M059J (cell line): ENCODE measurements around the gene DAPK1. TPM values are rescaled to one million over a fixed set of nuclear protein-coding genes. Genes with fewer than 3 reads are reported as not detected.

Experiments
- DNase-seq: peaks from one replicate; pipeline ENCODE4 v3.0.0-alpha.2; 2012; ENCODE audit warnings: low read depth
- total RNA-seq: library from RNA; depleted of rRNA; stranded (reverse); fragments of >200 nt; shearing (Covaris generic); gene quantifications from 2 replicates; pipeline ENCODE4 v1.2.3, GENCODE V29; 2014

The DAPK1 gene
- total RNA-seq, 1 experiment from 2014 or later: 40.0 TPM

DNA sequence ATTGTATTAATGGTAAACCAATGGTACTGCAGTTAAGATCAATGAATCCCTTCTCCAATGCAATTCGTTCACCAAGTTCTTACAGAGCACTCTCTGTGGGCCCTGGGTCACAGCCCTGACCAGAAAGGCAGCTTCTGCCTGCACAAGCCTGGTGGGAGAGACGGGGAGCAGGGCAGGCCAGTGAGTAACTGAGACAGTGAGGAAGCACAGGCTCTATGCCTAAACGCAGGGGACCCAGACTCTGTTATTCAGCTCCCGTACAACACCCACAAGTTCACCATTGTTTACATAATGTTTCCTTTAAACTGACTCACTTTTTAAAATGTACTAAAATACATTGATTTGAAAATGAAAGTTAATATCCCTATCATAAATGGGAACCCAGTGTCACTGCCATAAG is 187.8 kb downstream of the DAPK1 start:
- DNase-seq: no peak

DNA sequence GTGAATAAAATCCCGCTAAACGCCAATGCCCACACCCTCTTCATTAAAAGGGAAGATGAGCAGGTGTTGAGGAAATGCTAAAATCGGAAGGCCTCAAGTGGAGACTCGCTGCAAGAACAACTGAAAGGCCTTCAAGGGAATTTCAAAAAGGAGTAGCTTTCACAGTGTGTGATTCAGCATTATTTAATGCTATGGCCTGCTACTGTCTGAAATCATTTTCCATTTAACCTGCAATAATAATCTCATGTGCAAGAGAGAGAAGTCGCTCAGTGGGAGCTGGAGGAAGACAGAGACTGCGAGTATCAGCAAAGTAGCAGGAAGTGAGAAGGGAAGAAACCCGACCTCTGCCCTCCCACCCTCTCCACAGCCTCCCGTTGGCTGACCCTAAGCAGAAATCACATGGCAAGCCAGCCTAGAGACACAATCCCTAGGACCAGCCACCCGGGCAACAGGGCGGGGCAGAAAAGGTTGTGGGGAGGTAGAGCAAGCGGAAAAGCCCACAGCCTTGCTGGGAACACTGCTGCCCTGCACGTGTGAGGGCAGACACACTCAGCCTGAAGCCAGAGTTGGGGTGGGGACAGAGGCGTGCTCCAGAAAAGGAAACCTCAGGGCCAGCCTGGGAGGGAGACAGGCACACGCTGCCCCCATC is 188.3 kb downstream of the DAPK1 start:
- no peak for DNase-seq

DNA sequence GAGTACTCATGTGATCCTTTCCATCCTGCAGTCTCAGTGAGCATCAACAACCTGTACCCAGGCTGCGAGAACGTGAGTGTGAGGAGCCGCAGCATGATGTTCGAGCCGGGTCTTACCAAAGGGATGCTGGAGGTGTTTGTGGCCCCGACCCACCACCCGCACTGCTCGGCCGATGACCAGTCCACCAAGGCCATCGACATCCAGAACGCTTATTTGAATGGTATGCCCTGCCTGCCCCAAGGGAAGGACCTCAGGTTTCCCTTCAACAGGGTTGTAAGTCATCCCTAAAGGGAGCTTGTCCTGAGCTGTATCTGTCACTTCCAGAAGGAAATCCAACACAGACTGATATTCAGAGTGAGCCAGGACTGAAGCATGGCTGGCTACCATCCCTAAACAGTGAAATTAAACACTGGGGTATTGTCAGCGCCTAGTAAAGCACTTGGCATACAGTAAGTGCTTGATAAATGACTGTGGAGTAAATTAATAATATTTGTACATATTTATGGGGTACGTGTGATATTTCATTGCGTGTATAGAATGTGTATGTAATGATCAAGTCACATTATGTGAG is 188.9 kb downstream of the DAPK1 start:
- DNase-seq: no peak

- no peak for DNase-seq
Observed at GRCh38 chr9:87687207-87687606, 189.5 kb downstream of the DAPK1 start.

GRCh38 chr9:87694236-87694755 is 196.6 kb downstream of the DAPK1 start:
- DNase-seq: no peak

GRCh38 chr9:87695523-87695922 is 197.9 kb downstream of the DAPK1 start:
- no peak for DNase-seq

DNA sequence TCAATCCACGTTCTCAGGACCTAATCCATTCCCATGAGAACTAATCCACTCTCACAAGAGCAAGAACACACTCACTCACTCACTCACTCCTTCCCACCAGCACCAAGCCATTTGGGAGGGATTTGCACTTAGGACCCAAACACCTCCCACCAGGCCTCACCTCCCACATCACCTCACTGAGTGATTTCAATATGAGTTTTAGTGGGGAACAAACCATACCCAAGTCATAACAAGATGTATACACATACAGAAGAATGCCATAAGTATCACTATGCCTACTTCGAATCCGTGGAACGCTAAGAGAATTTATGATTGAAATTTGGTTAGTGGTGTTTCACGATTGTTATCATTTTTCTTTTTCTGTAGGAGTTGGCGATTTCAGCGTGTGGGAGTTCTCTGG is 199.0 kb downstream of the DAPK1 start:
- no peak for DNase-seq

GRCh38 chr9:87698069-87698809 is 200.6 kb downstream of the DAPK1 start:
- no peak for DNase-seq

GRCh38 chr9:87699835-87700234 is 202.2 kb downstream of the DAPK1 start:
- DNase-seq: peak; percentile 40

GRCh38 chr9:87701491-87701890 is 203.8 kb downstream of the DAPK1 start:
- no peak for DNase-seq

DNA sequence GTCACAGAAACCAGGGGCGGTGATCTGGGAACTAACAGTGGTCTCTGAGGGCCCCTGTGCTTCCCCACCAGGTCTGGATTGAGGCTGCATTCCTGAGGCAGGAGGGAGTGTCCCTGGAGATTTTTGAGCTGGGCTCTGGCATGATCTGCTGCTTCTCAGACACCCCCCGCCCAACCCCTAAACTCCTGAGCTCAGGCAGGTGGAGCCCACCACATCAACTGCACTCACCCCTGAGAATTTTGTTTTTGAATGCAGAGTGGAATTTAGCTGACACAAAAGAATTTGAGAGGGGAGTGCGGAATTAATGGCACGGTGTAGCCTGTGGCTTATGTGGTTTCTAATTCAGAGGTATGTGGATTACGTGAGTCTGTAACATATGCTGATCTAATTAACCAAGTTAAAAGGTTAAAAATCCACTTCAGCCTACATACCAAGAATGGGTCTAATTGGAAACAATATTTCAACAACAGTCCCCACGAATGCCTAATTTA is 204.3 kb downstream of the DAPK1 start:
- peak; percentile 60 for DNase-seq

- DNase-seq: no peak
Observed at GRCh38 chr9:87702921-87703320, 205.3 kb downstream of the DAPK1 start.

DNA sequence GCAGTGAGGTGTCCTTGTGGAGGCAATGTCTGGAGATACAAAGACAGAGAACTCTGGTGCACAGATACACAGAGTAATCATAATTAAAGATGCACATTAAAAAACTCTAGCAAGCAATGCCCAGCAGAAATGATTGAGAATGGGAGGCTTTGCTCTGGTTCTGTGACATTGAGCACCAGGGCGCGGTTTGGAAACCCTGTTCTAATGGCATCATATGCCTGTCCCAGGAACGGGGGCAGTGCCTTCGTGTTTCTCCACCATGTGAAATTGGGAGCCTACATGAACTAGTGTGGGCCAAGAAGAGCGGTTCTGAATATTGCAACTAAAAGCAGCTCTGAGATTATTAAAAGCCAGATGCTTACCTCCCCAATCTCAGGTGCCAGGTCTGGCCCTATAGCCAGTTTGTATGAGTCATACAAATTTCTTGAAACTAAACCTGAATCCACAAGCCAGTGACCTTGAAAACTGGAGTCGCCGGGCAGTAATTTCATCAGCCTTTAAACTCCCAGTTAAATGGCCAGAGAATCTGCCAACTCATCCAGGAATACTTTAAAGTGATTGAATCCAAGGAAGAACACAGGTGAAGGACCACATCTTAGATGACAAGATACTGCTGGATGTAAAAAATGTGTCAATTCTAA is 206.1 kb downstream of the DAPK1 start:
- peak; percentile 66 for DNase-seq

- DNase-seq: no peak
Observed at GRCh38 chr9:87704342-87704741, 206.7 kb downstream of the DAPK1 start.

GRCh38 chr9:87706066-87706739 is 208.5 kb downstream of the DAPK1 start:
- DNase-seq: no peak

- no peak for DNase-seq
Observed at GRCh38 chr9:87707805-87708506, 210.3 kb downstream of the DAPK1 start.

- DNase-seq: no peak
Observed at GRCh38 chr9:87708546-87708945, 210.9 kb downstream of the DAPK1 start.

GRCh38 chr9:87708986-87709728 is 211.5 kb downstream of the DAPK1 start:
- DNase-seq: no peak

DNA sequence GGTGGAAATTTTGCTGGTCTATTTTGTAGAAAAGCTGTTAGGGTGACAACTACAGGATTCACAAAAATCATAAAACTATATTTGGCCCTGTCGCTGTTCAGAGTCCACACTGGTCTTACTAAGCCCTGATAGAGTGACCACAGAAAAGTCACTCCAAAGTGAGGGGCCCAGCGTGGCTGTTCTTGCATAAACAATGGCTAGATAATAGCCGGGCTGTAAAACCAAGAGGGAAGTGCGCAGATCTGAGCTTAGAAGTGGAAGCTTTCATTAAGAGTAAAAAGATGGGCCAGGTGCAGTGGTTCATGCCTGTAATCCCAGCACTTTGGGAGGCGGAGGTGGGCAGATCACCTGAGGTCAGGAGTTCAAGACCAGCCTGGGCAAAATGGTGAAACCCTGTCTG is 212.8 kb downstream of the DAPK1 start:
- DNase-seq: no peak
